Fibroblast of villous mesenchyme (primary cell): ENCODE results near the gene LPCAT1. TPM values are rescaled to one million over a fixed set of nuclear protein-coding genes. Genes with fewer than 3 reads are reported as not detected.

Experiments used
- DNase-seq: peaks from one replicate; pipeline ENCODE4 v3.0.0-alpha.2; 2010; ENCODE audit warnings: low read depth
- H3K4me3 ChIP-seq: 2 replicates; pipeline ENCODE4 v1.5.1; 2011; ENCODE audit warnings: low read depth, mild to moderate bottlenecking, low read length
- CTCF ChIP-seq: IDR thresholded peaks from 2 replicates; pipeline ENCODE4 v1.5.1; 2012; ENCODE audit warnings: low read depth, mild to moderate bottlenecking, low read length; ENCODE audit not compliant: insufficient read depth
- total RNA-seq: library from RNA; depleted of rRNA; stranded (reverse); fragments of >200 nt; gene quantifications from 2 replicates; pipeline ENCODE4 v1.2.3, GENCODE V29; 2012

The LPCAT1 gene
- total RNA-seq, 1 donor, result 57.4 TPM

DNA sequence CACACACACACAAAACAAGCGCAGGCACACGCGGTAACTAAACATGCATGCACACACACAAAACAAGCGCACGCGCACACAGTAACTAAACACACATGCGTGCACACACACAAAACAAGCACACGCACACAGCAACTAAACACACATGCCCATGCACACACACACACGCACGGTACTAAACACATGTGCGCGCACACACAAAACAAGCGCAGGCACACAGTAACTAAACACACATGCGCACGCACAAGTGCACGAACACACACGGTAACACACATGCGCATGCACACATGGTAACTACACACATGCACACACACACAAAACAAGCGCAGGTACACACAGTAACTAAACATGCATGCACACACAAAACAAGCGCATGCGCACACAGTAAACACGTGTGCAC is 58.6 kb downstream of the LPCAT1 start:
- H3K4me3 ChIP-seq, result no peak overlapping the region
- no peak for TF ChIP-seq CTCF
- no peak for DNase-seq

GRCh38 chr5:1464511-1464910 is 59.2 kb downstream of the LPCAT1 start:
- TF ChIP-seq CTCF, result no peak
- no peak overlapping the region for H3K4me3 ChIP-seq
- no peak for DNase-seq

- DNase-seq, result no peak
- no peak for TF ChIP-seq CTCF
- H3K4me3 ChIP-seq, result no peak overlapping the region
Observed at GRCh38 chr5:1464096-1464446, 59.7 kb downstream of the LPCAT1 start.

DNA sequence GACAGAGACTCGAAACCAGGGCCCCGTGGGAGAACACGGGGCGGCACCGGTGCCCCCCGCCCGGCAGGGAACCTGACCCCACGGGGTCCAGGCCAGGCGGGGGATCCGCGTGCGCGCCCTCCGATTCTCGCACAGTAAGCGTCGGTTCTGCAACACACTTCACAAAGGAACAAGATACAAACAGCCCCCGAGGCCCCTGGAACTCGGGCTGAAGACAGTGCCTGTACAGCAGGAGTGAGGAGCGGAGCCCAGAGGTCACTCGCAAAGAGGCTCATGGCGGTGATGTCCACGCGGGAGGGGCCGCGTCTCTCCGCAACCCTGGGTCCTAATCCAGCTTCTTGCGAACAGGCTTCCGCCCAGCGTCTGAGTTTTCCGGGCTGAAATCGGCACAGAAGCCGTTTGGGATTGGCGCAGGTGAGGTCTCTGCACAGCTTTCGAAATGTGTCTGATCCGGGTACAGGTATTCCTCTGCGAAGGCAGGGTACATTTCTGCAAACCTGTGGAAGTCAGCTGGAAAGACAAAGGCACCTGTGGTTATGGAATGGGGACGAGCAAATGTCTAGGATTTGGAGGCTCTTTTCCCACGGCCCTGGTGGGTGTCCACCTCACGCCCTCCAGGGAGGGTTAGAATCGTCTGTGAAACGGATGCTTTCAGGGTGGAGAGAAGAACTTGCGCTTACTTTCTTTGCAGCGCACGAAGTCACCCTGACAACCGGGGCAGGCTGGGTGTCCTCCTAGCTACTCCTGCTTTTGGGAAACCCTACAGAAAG is 60.2 kb downstream of the LPCAT1 start:
- no peak for TF ChIP-seq CTCF
- no peak for DNase-seq
- H3K4me3 ChIP-seq, result no peak overlapping the region

DNA sequence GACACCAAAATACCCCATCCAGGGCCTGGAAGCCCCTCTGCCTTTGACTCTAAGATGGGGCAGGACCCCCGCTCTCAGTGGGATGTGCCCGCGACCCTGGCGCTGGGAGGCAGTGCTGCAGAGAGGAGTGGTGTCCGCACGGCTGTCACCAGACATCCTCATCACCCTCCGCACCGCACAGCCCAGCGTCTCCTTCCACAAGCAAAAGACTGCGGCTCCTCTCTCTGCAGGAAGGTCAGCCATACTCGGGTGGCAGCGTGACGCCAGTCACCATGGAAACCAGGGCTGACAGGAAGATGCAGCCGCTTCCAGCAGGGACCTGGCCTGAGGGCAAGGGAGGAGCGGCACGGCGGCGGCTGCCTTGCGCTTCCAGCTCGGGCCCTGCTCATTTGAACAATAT is 61.4 kb downstream of the LPCAT1 start:
- no peak for TF ChIP-seq CTCF
- H3K4me3 ChIP-seq, result no peak overlapping the region
- no peak for DNase-seq

- DNase-seq, result no peak
- no peak for TF ChIP-seq CTCF
- H3K4me3 ChIP-seq, result no peak overlapping the region
Observed at GRCh38 chr5:1461396-1461795, 62.4 kb downstream of the LPCAT1 start.
